Panc1 (cell line): Measurements from ENCODE around the gene LRRK1. TPM values are rescaled to one million over a fixed set of nuclear protein-coding genes. Genes with fewer than 3 reads are reported as not detected.

Experiments
- ATAC-seq: fragments of 200-7000 bp; cut with Tn5 transposase; 2 replicates; pipeline ENCODE4 v1.9.1; 2020; ENCODE audit warnings: mild to moderate bottlenecking, moderate library complexity
- BruUV-seq: library from RNA; stranded (reverse); fragments of 400-500 nt; replicated peaks from 2 replicates; lab custom pipeline; 2021; lab: Mats Ljungman, UMichigan
- CTCF ChIA-PET: fragments of 300-600 bp; sonication (Branson Sonifier 250); formaldehyde crosslinking; loops from one replicate; lab custom pipeline; 2022; ENCODE audit warnings: antibody characterized with exemption; lab: Charles Lee
- POLR2A ChIA-PET: fragments of 300-600 bp; sonication (Branson Sonifier 250); formaldehyde crosslinking; loops from one replicate; lab custom pipeline; 2022; ENCODE audit warnings: antibody characterized with exemption; lab: Charles Lee
- DNase-seq: peaks from one replicate; pipeline ENCODE4 v3.0.0-alpha.2; 2010; ENCODE audit warnings: low read depth, low spot score
- H3K27ac ChIP-seq: 2 replicates; pipeline ENCODE4 v1.5.1; 2011; ENCODE audit warnings: mild to moderate bottlenecking, low read length, inconsistent platforms
- H3K27me3 ChIP-seq: fragments of 200-500 bp; sonication (Bioruptor generic); 2 replicates; pipeline ENCODE4 v1.6.0; 2014; ENCODE audit warnings: low read length, inconsistent platforms; ENCODE audit not compliant: control insufficient read depth, insufficient read depth
- H3K36me3 ChIP-seq: fragments of 200-500 bp; sonication (Bioruptor generic); 2 replicates; pipeline ENCODE4 v1.5.1; 2014; ENCODE audit warnings: inconsistent platforms, mild to moderate bottlenecking, low read length, moderate library complexity; ENCODE audit not compliant: control insufficient read depth, insufficient read depth
- H3K4me1 ChIP-seq: 2 replicates; pipeline ENCODE4 v1.5.1; 2011; ENCODE audit warnings: inconsistent platforms, mild to moderate bottlenecking, low read length, moderate library complexity; ENCODE audit not compliant: control insufficient read depth, insufficient read depth
- H3K4me3 ChIP-seq, 2 experiments: 2 replicates each; pipeline ENCODE4 v1.5.1; 2011 to 2012; ENCODE audit warnings: low read depth in 2 of 2, low read length in 2 of 2, mild to moderate bottlenecking in 2 of 2, inconsistent platforms in 1 of 2, moderate library complexity in 1 of 2
- H3K9me3 ChIP-seq: fragments of 200-500 bp; sonication (Bioruptor generic); 2 replicates; pipeline ENCODE4 v1.5.1; 2014; ENCODE audit warnings: low read depth, mild to moderate bottlenecking, inconsistent platforms, low read length, moderate library complexity; ENCODE audit not compliant: control insufficient read depth, insufficient read depth
- POLR2AphosphoS5 ChIP-seq: IDR thresholded peaks from 2 replicates; pipeline ENCODE4 v1.6.1; 2012; ENCODE audit warnings: mild to moderate bottlenecking, low read depth, low read length, moderate library complexity
- SIN3A ChIP-seq: IDR thresholded peaks from 2 replicates; pipeline ENCODE4 v1.6.1; 2012; ENCODE audit warnings: low read depth, mild to moderate bottlenecking, low read length, moderate library complexity, borderline replicate concordance; ENCODE audit not compliant: insufficient read depth
- TCF7L2 ChIP-seq: IDR thresholded peaks from 2 replicates; pipeline ENCODE4 v1.6.1; 2011; ENCODE audit warnings: mild to moderate bottlenecking, low read depth, low read length, inconsistent platforms
- in situ Hi-C: cut with HindIII; loops from 2 replicates; pipeline ENCODE4 v1.10.0; 2016; ENCODE audit warnings: low sequenced_read_pairs, low pct_unique_long_range_greater_than_20kb
- intact Hi-C: fragments of 100-400 bp; cut with micrococcal nuclease; formaldehyde crosslinking; loops from one replicate; pipeline ENCODE4 v1.10.0; 2022; ENCODE audit not compliant: unreplicated experiment
- total RNA-seq: library from RNA; stranded (reverse); gene quantifications from one replicate; pipeline ENCODE4 v1.2.1, GENCODE V29; 2021; ENCODE audit not compliant: unreplicated experiment
- TF ChIP-seq, protein P1 (sequence below): fragments of 450-650 bp; IDR thresholded peaks from 2 replicates; pipeline ENCODE4 v1.5.1; 2017; ENCODE audit warnings: mild to moderate bottlenecking
- TF ChIP-seq, protein P2 (sequence below), 2 experiments: IDR thresholded peaks; 2 replicates each; pipeline ENCODE4 v1.6.1; 2011 to 2012; ENCODE audit warnings: low read depth in 2 of 2, control low read depth in 1 of 2, low read length in 1 of 2, mild to moderate bottlenecking in 1 of 2, moderate library complexity in 1 of 2; ENCODE audit not compliant: insufficient read depth in 1 of 2

The LRRK1 gene
- total RNA-seq, 1 experiment from 2014 or later: 88.0 TPM

DNA sequence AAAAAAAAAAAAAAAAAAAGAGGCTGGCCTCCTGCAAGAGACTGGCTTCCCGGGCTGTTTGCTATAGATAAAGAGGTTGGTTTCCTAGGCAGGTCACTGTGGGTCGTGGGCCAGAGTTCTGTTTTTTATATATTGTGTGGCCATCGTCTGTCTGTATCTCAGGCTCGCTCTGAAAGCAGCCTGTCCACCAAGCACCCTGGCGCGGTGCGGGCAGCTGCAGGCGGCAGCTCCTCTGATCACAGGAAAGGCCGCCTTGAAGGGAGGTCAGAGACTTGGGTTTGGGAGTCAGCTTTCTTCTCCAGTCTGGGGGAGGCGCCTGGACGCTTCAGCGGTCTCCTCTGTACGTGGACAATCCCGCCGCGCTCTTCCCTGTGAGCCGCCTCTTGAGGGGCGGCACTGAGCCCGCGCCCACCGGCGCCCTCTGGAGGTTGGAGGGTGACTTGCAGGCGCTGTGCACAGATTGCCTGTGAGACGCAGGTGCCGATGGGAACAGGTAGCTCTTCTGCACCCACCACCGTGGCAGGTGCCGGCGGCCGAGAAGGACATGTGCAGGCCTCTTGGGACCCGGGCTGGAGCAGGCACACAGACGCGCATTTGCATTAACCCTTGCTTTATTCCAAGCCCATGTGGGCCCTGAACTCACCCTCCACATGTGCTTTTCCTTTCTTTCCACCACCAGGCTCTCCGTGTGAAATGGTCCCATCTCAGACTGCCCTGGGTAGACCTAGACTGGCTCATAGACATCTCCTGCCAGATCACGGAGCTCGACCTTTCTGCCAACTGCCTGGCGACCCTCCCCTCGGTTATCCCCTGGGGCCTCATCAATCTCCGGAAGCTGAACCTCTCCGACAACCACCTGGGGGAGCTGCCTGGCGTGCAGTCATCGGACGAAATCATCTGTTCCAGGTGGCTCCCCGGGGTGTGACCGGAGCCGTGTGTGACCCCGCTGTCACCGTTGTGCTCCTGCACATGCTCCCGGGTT lies 89.3 kb downstream of the LRRK1 start:
- CTCF ChIA-PET: interaction anchor here (0.5 to 3.1 kb wide), 10 partner anchors 52 to 340 kb away, joined by 3 to 48 read pairs (median 6); partner anchors contain the start of gene LRRK1
- DNase-seq (peak; percentile 67), ATAC-seq (peak; percentile 85)
- H3K36me3 ChIP-seq: no peaks in the 10 kb centered on the region
- no peaks in the 10 kb centered on the region for H3K27me3 ChIP-seq
- H3K4me3 ChIP-seq: peak overlapping the region; percentile 34 to 62
- peaks cover 12% of the 10 kb centered on the region; the same call in 1 of the 2 replicates for H3K9me3 ChIP-seq
- in situ Hi-C loops (no loop called here), intact Hi-C loops (loop anchor here (5.0 kb wide), 1 partner anchor 381 kb away; no protein-coding TSS in a partner anchor)
- no TSS peak for BruUV-seq
- no peak for TF ChIP-seq SIN3A
- TF ChIP-seq, protein P1, sequence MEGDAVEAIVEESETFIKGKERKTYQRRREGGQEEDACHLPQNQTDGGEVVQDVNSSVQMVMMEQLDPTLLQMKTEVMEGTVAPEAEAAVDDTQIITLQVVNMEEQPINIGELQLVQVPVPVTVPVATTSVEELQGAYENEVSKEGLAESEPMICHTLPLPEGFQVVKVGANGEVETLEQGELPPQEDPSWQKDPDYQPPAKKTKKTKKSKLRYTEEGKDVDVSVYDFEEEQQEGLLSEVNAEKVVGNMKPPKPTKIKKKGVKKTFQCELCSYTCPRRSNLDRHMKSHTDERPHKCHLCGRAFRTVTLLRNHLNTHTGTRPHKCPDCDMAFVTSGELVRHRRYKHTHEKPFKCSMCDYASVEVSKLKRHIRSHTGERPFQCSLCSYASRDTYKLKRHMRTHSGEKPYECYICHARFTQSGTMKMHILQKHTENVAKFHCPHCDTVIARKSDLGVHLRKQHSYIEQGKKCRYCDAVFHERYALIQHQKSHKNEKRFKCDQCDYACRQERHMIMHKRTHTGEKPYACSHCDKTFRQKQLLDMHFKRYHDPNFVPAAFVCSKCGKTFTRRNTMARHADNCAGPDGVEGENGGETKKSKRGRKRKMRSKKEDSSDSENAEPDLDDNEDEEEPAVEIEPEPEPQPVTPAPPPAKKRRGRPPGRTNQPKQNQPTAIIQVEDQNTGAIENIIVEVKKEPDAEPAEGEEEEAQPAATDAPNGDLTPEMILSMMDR: peak; percentile 99
- peak; percentile 65; the same call in 1 of the 2 replicates for TF ChIP-seq POLR2AphosphoS5
- TF ChIP-seq, protein P2, sequence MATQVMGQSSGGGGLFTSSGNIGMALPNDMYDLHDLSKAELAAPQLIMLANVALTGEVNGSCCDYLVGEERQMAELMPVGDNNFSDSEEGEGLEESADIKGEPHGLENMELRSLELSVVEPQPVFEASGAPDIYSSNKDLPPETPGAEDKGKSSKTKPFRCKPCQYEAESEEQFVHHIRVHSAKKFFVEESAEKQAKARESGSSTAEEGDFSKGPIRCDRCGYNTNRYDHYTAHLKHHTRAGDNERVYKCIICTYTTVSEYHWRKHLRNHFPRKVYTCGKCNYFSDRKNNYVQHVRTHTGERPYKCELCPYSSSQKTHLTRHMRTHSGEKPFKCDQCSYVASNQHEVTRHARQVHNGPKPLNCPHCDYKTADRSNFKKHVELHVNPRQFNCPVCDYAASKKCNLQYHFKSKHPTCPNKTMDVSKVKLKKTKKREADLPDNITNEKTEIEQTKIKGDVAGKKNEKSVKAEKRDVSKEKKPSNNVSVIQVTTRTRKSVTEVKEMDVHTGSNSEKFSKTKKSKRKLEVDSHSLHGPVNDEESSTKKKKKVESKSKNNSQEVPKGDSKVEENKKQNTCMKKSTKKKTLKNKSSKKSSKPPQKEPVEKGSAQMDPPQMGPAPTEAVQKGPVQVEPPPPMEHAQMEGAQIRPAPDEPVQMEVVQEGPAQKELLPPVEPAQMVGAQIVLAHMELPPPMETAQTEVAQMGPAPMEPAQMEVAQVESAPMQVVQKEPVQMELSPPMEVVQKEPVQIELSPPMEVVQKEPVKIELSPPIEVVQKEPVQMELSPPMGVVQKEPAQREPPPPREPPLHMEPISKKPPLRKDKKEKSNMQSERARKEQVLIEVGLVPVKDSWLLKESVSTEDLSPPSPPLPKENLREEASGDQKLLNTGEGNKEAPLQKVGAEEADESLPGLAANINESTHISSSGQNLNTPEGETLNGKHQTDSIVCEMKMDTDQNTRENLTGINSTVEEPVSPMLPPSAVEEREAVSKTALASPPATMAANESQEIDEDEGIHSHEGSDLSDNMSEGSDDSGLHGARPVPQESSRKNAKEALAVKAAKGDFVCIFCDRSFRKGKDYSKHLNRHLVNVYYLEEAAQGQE (IDR thresholded peaks at IDR 0.05; ENCODE audit: insufficient read depth in 1 of 2, low read depth in 2 of 2, low read length in 1 of 2): no peak
- TF ChIP-seq TCF7L2: peak; percentile 89
- POLR2A ChIA-PET: interaction anchor here (0.6 kb wide), 1 partner anchor 50 kb away, joined by 3 read pairs; no protein-coding TSS in a partner anchor
- H3K27ac ChIP-seq: peak overlapping the region; percentile 96
- peaks cover 24% of the 10 kb centered on the region for H3K4me1 ChIP-seq

DNA sequence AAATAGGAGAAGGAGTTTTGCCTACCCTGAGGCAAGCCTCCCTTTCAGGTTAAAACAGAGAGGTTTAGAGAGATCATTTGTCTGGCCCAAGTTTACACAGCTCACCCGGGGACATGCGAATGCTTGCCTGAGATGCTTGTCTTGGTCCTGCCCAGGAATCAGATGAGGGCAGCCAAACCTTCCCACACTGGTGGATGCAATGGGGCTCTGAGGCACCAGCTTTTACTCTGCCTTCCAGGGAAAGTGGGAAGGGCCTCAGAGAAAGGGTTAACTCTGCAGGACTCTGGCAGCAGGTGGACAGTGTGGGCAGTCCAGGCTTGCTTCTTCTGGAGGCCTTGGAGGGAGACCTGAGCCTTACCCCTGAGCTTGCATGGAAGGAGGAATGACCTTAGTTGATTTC lies 90.0 kb downstream of the LRRK1 start:
- ChIA-PET CTCF (interaction anchor here (3.1 kb wide), 1 partner anchor 90 kb away, joined by 48 read pairs; the partner anchor contains the start of gene LRRK1), POLR2A (no interaction called here)
- peak overlapping the region; percentile 96; the same call in 1 of the 2 replicates for H3K27ac ChIP-seq
- H3K9me3 ChIP-seq: peaks cover 12% of the 10 kb centered on the region; the same call in 1 of the 2 replicates
- no TSS peak for BruUV-seq
- DNase-seq (no peak), ATAC-seq (no peak)
- intact Hi-C loops: loop anchor here (5.0 kb wide), 1 partner anchor 382 kb away; no protein-coding TSS in a partner anchor
- no peak overlapping the region for H3K4me3 ChIP-seq
- H3K4me1 ChIP-seq: peaks cover 24% of the 10 kb centered on the region
- TF ChIP-seq, protein P1: no peak
- no peak for TF ChIP-seq SIN3A
- TF ChIP-seq TCF7L2: no peak
- TF ChIP-seq, protein P2 (IDR thresholded peaks at IDR 0.05; ENCODE audit: insufficient read depth in 1 of 2, low read depth in 2 of 2, low read length in 1 of 2): no peak
- no peak for TF ChIP-seq POLR2AphosphoS5
- H3K36me3 ChIP-seq: 0 out of 2 replicates have a peak, but pooled peaks cover 4% of the 10 kb centered on the region
- no peaks in the 10 kb centered on the region for H3K27me3 ChIP-seq
- in situ Hi-C loops: no loop called here
